Osteoblast (primary cell): ENCODE results near the gene ACOT11. TPM values are rescaled to one million over a fixed set of nuclear protein-coding genes. Genes with fewer than 3 reads are reported as not detected.
A peak's percentile ranks its signal among the peaks of the same experiment; 100 is the strongest.

Source experiments
- DNase-seq: peaks from one replicate; pipeline ENCODE4 v3.0.0; 2011; ENCODE audit warnings: low spot score, mixed read lengths; ENCODE audit not compliant: insufficient read length; ENCODE audit errors: missing footprints
- H2AFZ ChIP-seq: 2 replicates; pipeline ENCODE4 v1.6.0; 2011; ENCODE audit warnings: mild to moderate bottlenecking, low read length
- H3K27ac ChIP-seq: 2 replicates; pipeline ENCODE4 v1.5.1; 2011; ENCODE audit warnings: mild to moderate bottlenecking, low read depth, low read length, moderate library complexity
- H3K27me3 ChIP-seq: 2 replicates; pipeline ENCODE4 v1.6.0; 2012; ENCODE audit warnings: mild to moderate bottlenecking, control low read depth, inconsistent platforms, low read length, moderate library complexity; ENCODE audit not compliant: insufficient read depth
- H3K36me3 ChIP-seq: 2 replicates; pipeline ENCODE4 v1.5.1; 2011; ENCODE audit warnings: mild to moderate bottlenecking, low read length, control low read depth, moderate library complexity; ENCODE audit not compliant: insufficient read depth
- H3K4me1 ChIP-seq: 2 replicates; pipeline ENCODE4 v1.5.1; 2011; ENCODE audit warnings: mild to moderate bottlenecking, low read length, control low read depth, moderate library complexity; ENCODE audit not compliant: insufficient read depth
- H3K4me2 ChIP-seq: 2 replicates; pipeline ENCODE4 v1.6.0; 2011; ENCODE audit warnings: mild to moderate bottlenecking, low read length; ENCODE audit not compliant: insufficient read depth
- H3K4me3 ChIP-seq: fragments of 200-600 bp; sonication (generic); 3 replicates; pipeline ENCODE4 v1.5.1; 2012; ENCODE audit warnings: mild to moderate bottlenecking, low read length, inconsistent platforms; ENCODE audit not compliant: insufficient read depth
- H3K79me2 ChIP-seq: 2 replicates; pipeline ENCODE4 v1.6.0; 2012; ENCODE audit warnings: mild to moderate bottlenecking, low read length, control low read depth, inconsistent platforms; ENCODE audit not compliant: insufficient read depth
- H3K9me3 ChIP-seq: 2 replicates; pipeline ENCODE4 v1.5.1; 2011; ENCODE audit warnings: low read depth, low read length, control low read depth
- H4K20me1 ChIP-seq: 2 replicates; pipeline ENCODE4 v1.6.0; 2012; ENCODE audit warnings: mild to moderate bottlenecking, low read length, control low read depth; ENCODE audit not compliant: insufficient read depth
- total RNA-seq: library from RNA; depleted of rRNA; stranded (reverse); fragments of >200 nt; gene quantifications from 2 replicates; pipeline ENCODE4 v1.2.3, GENCODE V29; 2012
- TF ChIP-seq, protein P1 (sequence below): IDR thresholded peaks from 2 replicates; pipeline ENCODE4 v1.5.1; 2011; ENCODE audit warnings: mild to moderate bottlenecking, low read depth, low read length, moderate library complexity; ENCODE audit errors: extremely low read depth

ACOT11 gene
- total RNA-seq, 1 donor: 2.9 TPM

- Histone ChIP-seq H3K4me2 (no peak overlapping the region), H3K79me2 (no peaks in the 10 kb centered on the region), H3K27me3 (peaks cover 5% of the 10 kb centered on the region), H3K4me3 (no peak overlapping the region), H3K4me1 (peaks cover 4% of the 10 kb centered on the region), H3K9me3 (no peaks in the 10 kb centered on the region), H3K36me3 (no peaks in the 10 kb centered on the region), H3K27ac (no peak overlapping the region), H2AFZ (no peak overlapping the region), H4K20me1 (no peaks in the 10 kb centered on the region)
- TF ChIP-seq, protein P1, sequence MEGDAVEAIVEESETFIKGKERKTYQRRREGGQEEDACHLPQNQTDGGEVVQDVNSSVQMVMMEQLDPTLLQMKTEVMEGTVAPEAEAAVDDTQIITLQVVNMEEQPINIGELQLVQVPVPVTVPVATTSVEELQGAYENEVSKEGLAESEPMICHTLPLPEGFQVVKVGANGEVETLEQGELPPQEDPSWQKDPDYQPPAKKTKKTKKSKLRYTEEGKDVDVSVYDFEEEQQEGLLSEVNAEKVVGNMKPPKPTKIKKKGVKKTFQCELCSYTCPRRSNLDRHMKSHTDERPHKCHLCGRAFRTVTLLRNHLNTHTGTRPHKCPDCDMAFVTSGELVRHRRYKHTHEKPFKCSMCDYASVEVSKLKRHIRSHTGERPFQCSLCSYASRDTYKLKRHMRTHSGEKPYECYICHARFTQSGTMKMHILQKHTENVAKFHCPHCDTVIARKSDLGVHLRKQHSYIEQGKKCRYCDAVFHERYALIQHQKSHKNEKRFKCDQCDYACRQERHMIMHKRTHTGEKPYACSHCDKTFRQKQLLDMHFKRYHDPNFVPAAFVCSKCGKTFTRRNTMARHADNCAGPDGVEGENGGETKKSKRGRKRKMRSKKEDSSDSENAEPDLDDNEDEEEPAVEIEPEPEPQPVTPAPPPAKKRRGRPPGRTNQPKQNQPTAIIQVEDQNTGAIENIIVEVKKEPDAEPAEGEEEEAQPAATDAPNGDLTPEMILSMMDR: no peak
- DNase-seq: no peak
These were observed 10.4 kb upstream of the ACOT11 start for GRCh38 chr1:54537611-54538010.

- H3K79me2 ChIP-seq: no peaks in the 10 kb centered on the region
These were observed 9.5 kb upstream of the ACOT11 start for GRCh38 chr1:54538538-54538937.

GRCh38 chr1:54540582-54541295 is 7.3 kb upstream of the ACOT11 start:
- no peak overlapping the region for H3K27ac ChIP-seq
- H3K79me2 ChIP-seq: no peaks in the 10 kb centered on the region
- no peaks in the 10 kb centered on the region for H4K20me1 ChIP-seq
- TF ChIP-seq, protein P1: no peak
- peaks cover 23% of the 10 kb centered on the region for H3K4me1 ChIP-seq
- no peak overlapping the region for H2AFZ ChIP-seq
- no peak overlapping the region for H3K4me2 ChIP-seq
- no peaks in the 10 kb centered on the region for H3K9me3 ChIP-seq
- H3K4me3 ChIP-seq: no peak overlapping the region
- H3K36me3 ChIP-seq: no peaks in the 10 kb centered on the region
- no peak for DNase-seq
- peaks cover 5% of the 10 kb centered on the region for H3K27me3 ChIP-seq

More at GRCh38 chr1:54538538-54538937, 9.5 kb upstream of the ACOT11 start:
- H2AFZ ChIP-seq: no peak overlapping the region
- TF ChIP-seq, protein P1: no peak
- H4K20me1 ChIP-seq: no peaks in the 10 kb centered on the region
- no peak overlapping the region for H3K27ac ChIP-seq
- H3K4me3 ChIP-seq: no peak overlapping the region
- no peak overlapping the region for H3K4me2 ChIP-seq
- DNase-seq: no peak
- H3K9me3 ChIP-seq: no peaks in the 10 kb centered on the region
- H3K36me3 ChIP-seq: no peaks in the 10 kb centered on the region
- H3K27me3 ChIP-seq: peaks cover 5% of the 10 kb centered on the region
- peaks cover 13% of the 10 kb centered on the region for H3K4me1 ChIP-seq

GRCh38 chr1:54542120-54542961 is 5.7 kb upstream of the ACOT11 start:
- TF ChIP-seq, protein P1: no peak

More at GRCh38 chr1:54542120-54542961, 5.7 kb upstream of the ACOT11 start:
- peaks cover 23% of the 10 kb centered on the region for H3K4me1 ChIP-seq
- peak overlapping the region; percentile 81 for H3K4me2 ChIP-seq
- H3K9me3 ChIP-seq: no peaks in the 10 kb centered on the region
- peak overlapping the region; percentile 71 for H3K4me3 ChIP-seq
- H3K79me2 ChIP-seq: no peaks in the 10 kb centered on the region
- H3K27me3 ChIP-seq: no peaks in the 10 kb centered on the region
- H4K20me1 ChIP-seq: no peaks in the 10 kb centered on the region
- peak overlapping the region; percentile 89 for H2AFZ ChIP-seq
- peak overlapping the region; percentile 58 for H3K27ac ChIP-seq
- peak; percentile 96 for DNase-seq
- H3K36me3 ChIP-seq: no peaks in the 10 kb centered on the region
